Measurements from ENCODE around the gene SLC6A1.

The SLC6A1 gene

GRCh38 chr3:10997196-10997595, 4.6 kb downstream of the SLC6A1 start:
- Histone ChIP-seq H3K4me1 (no peaks in the 10 kb centered on the region), H3K9me3 (no peaks in the 10 kb centered on the region), H3K36me3 (no peaks in the 10 kb centered on the region), H3K4me3 (ENCODE audit: low read depth, low read length) (no peak overlapping the region), H3K27me3 (peaks cover 22% of the 10 kb centered on the region)
- TF ChIP-seq CTCF (IDR thresholded peaks at IDR 0.05; ENCODE audit: low read depth, low read length), result no peak
- DNase-seq, result no peak

GRCh38 chr3:10998542-10998941, 6.0 kb downstream of the SLC6A1 start:
- DNase-seq, result no peak
- H3K27me3 ChIP-seq, result peaks cover 13% of the 10 kb centered on the region
- H3K36me3 ChIP-seq, result no peaks in the 10 kb centered on the region
- H3K4me1 ChIP-seq, result no peaks in the 10 kb centered on the region
- H3K9me3 ChIP-seq, result no peaks in the 10 kb centered on the region
- no peak overlapping the region for H3K4me3 ChIP-seq (ENCODE audit: low read depth, low read length)
- TF ChIP-seq CTCF (IDR thresholded peaks at IDR 0.05; ENCODE audit: low read depth, low read length), result no peak

- H3K4me1 ChIP-seq, result no peaks in the 10 kb centered on the region
- H3K9me3 ChIP-seq, result no peaks in the 10 kb centered on the region
- no peaks in the 10 kb centered on the region for H3K36me3 ChIP-seq
- TF ChIP-seq CTCF (IDR thresholded peaks at IDR 0.05; ENCODE audit: low read depth, low read length), result no peak
- DNase-seq, result no peak
- peaks cover 5% of the 10 kb centered on the region; the same call in 1 of the 2 replicates for H3K27me3 ChIP-seq
- no peak overlapping the region for H3K4me3 ChIP-seq (ENCODE audit: low read depth, low read length)
Measured at GRCh38 chr3:10999221-11000107, 6.9 kb downstream of the SLC6A1 start.

GRCh38 chr3:11000528-11000927, 8.0 kb downstream of the SLC6A1 start:
- Histone ChIP-seq H3K4me1 (no peaks in the 10 kb centered on the region), H3K36me3 (no peaks in the 10 kb centered on the region), H3K9me3 (no peaks in the 10 kb centered on the region), H3K27me3 (no peaks in the 10 kb centered on the region), H3K4me3 (ENCODE audit: low read depth, low read length) (no peak overlapping the region)
- TF ChIP-seq CTCF (IDR thresholded peaks at IDR 0.05; ENCODE audit: low read depth, low read length), result no peak
- no peak for DNase-seq

GRCh38 chr3:11001020-11001657, 8.6 kb downstream of the SLC6A1 start:
- no peak for TF ChIP-seq CTCF (IDR thresholded peaks at IDR 0.05; ENCODE audit: low read depth, low read length)
- H3K36me3 ChIP-seq, result no peaks in the 10 kb centered on the region
- no peaks in the 10 kb centered on the region for H3K9me3 ChIP-seq
- no peaks in the 10 kb centered on the region for H3K4me1 ChIP-seq
- DNase-seq, result no peak
- H3K4me3 ChIP-seq (ENCODE audit: low read depth, low read length), result no peak overlapping the region
- no peaks in the 10 kb centered on the region for H3K27me3 ChIP-seq

GRCh38 chr3:11001658-11002021, 9.1 kb downstream of the SLC6A1 start:
- Histone ChIP-seq H3K27me3 (no peaks in the 10 kb centered on the region), H3K4me1 (no peaks in the 10 kb centered on the region), H3K4me3 (ENCODE audit: low read depth, low read length) (no peak overlapping the region), H3K36me3 (no peaks in the 10 kb centered on the region), H3K9me3 (no peaks in the 10 kb centered on the region)
- no peak for DNase-seq
- TF ChIP-seq CTCF (IDR thresholded peaks at IDR 0.05; ENCODE audit: low read depth, low read length), result no peak

All from BE2C (cell line).